CD4-positive, alpha-beta T cell (primary cell): ENCODE results near the gene TXNRD2. TPM values are rescaled to one million over a fixed set of nuclear protein-coding genes. Genes with fewer than 3 reads are reported as not detected.

ENCODE experiments used
- ATAC-seq: fragments of 200-7000 bp; cut with Tn5 transposase; one replicate; pipeline ENCODE4 v1.10.0; 2022; ENCODE audit warnings: mild to moderate bottlenecking; ENCODE audit not compliant: poor library complexity
- CTCF ChIA-PET: fragments of 350-600 bp; sonication (Branson Sonifier 250); formaldehyde crosslinking; loops from one replicate; lab custom pipeline; 2021; ENCODE audit warnings: antibody characterized with exemption, inconsistent platforms; lab: Charles Lee
- POLR2A ChIA-PET: fragments of 350-600 bp; sonication (Branson Sonifier 250); formaldehyde crosslinking; loops from one replicate; lab custom pipeline; 2021; ENCODE audit warnings: antibody characterized with exemption, inconsistent platforms; lab: Charles Lee
- DNase-seq, 14 experiments: peaks; one replicate each; pipeline ENCODE4 v3.0.0-alpha.2; 2013 to 2020; ENCODE audit warnings: mixed read lengths in 2 of 14
- H3K27ac ChIP-seq, 2 donors: one replicate each; pipeline versions ENCODE4 v1.5.1 to v1.7.0; 2013; ENCODE audit warnings: low read length in 2 of 2, low read depth in 1 of 2, mild to moderate bottlenecking in 1 of 2
- H3K27me3 ChIP-seq, 2 experiments: 1 replicate in 1 of 2; 2 replicates in 1 of 2; pipeline versions ENCODE4 v1.6.1 to v1.7.0; 2013; ENCODE audit warnings: low read length in 2 of 2, control low read depth in 1 of 2, mild to moderate bottlenecking in 1 of 2, moderate library complexity in 1 of 2; ENCODE audit not compliant: insufficient read depth in 2 of 2, control insufficient read depth in 1 of 2
- H3K36me3 ChIP-seq: one replicate; pipeline ENCODE4 v1.6.1; 2013; ENCODE audit warnings: low read length, control low read depth; ENCODE audit not compliant: insufficient read depth
- H3K4me1 ChIP-seq: one replicate; pipeline ENCODE4 v1.6.1; 2013; ENCODE audit warnings: low read length, control low read depth; ENCODE audit not compliant: insufficient read depth
- H3K4me3 ChIP-seq: one replicate; pipeline ENCODE4 v1.5.1; 2013; ENCODE audit warnings: mild to moderate bottlenecking, low read length, moderate library complexity
- H3K9me3 ChIP-seq, 2 experiments: 1 replicate in 1 of 2; 2 replicates in 1 of 2; pipeline versions ENCODE4 v1.6.1 to v1.7.0; 2013; ENCODE audit warnings: low read length in 2 of 2, mild to moderate bottlenecking in 2 of 2, control low read depth in 1 of 2, moderate library complexity in 1 of 2; ENCODE audit not compliant: control insufficient read depth in 1 of 2, insufficient read depth in 1 of 2
- H3K27ac Mint-ChIP-seq: one replicate; pipeline ENCODE4 v1.8.0; 2020; ENCODE audit warnings: mixed read lengths
- H3K27me3 Mint-ChIP-seq: one replicate; pipeline ENCODE4 v1.8.0; 2021; ENCODE audit warnings: mixed read lengths
- H3K36me3 Mint-ChIP-seq: one replicate; pipeline ENCODE4 v1.8.0; 2021; ENCODE audit warnings: low read depth, mixed read lengths
- H3K4me1 Mint-ChIP-seq: one replicate; pipeline ENCODE4 v1.8.0; 2021; ENCODE audit warnings: low read depth, mixed read lengths
- H3K4me3 Mint-ChIP-seq: one replicate; pipeline ENCODE4 v1.8.0; 2020; ENCODE audit warnings: mild to moderate bottlenecking, mixed read lengths
- H3K9me3 Mint-ChIP-seq: one replicate; pipeline ENCODE4 v1.8.0; 2020; ENCODE audit warnings: mixed read lengths
- CTCF ChIP-seq: fragments of 200-600 bp; IDR thresholded peaks from one replicate; pipeline ENCODE4 v1.8.0; 2022; ENCODE audit warnings: antibody characterized with exemption, mild to moderate bottlenecking
- intact Hi-C, 2 experiments: fragments of 100-400 bp; cut with DNase I in 1 of 2; cut with micrococcal nuclease in 1 of 2; formaldehyde crosslinking; loops; one replicate each; pipeline versions ENCODE4 v1.15.1 to v1.9.0; 2023 to 2025; cut with DNase I, micrococcal nuclease
- total RNA-seq, 174 experiments: library from RNA in 2 of 174; stranded (reverse) in 2 of 174; gene quantifications; one replicate each; pipeline ENCODE4 v1.2.3 and lab custom pipeline; 2021 to 2026

TXNRD2 gene
- total RNA-seq, 2 experiments from 2014 or later, result 18.6 to 19.5 TPM

- no peaks in the 10 kb centered on the region for H3K27me3 ChIP-seq
- intact Hi-C loops, result no loop called here
- peaks cover 7% of the 10 kb centered on the region for H3K4me1 ChIP-seq
- H3K36me3 ChIP-seq, result peaks cover 55% of the 10 kb centered on the region
- no peak for TF ChIP-seq CTCF
- no peak overlapping the region for H3K27ac ChIP-seq
- Mint-ChIP-seq H3K36me3 (peaks cover 67% of the 10 kb centered on the region), H3K27ac (no peak overlapping the region), H3K9me3 (no peaks in the 10 kb centered on the region), H3K27me3 (no peaks in the 10 kb centered on the region), H3K4me1 (peaks cover 14% of the 10 kb centered on the region), H3K4me3 (no peak overlapping the region)
- ATAC-seq (no peak), DNase-seq (no peak)
- CTCF ChIA-PET, result interaction anchor here (0.6 to 4.7 kb wide), 3 partner anchors 157 to 192 kb away, joined by 4 to 69 read pairs (median 5); no protein-coding TSS in a partner anchor
- peaks cover 0 to 5% of the 10 kb centered on the region in 2 experiments for H3K9me3 ChIP-seq
- no peak overlapping the region for H3K4me3 ChIP-seq
- POLR2A ChIA-PET, result interaction anchor here (1.2 kb wide), 2 partner anchors 81 to 183 kb away, joined by 3 to 4 read pairs; no protein-coding TSS in a partner anchor
Observed at GRCh38 chr22:19913337-19913936, 28.2 kb downstream of the TXNRD2 start.

GRCh38 chr22:19912271-19912999 is 29.2 kb downstream of the TXNRD2 start:
- H3K4me1 Mint-ChIP-seq, result peaks cover 14% of the 10 kb centered on the region
- TF ChIP-seq CTCF, result no peak
- intact Hi-C loops, result no loop called here
- no peak overlapping the region for H3K4me3 Mint-ChIP-seq
- Histone ChIP-seq H3K27me3 (no peaks in the 10 kb centered on the region), H3K36me3 (peaks cover 49% of the 10 kb centered on the region), H3K4me3 (no peak overlapping the region), H3K27ac (no peak overlapping the region), H3K9me3 (peaks cover 0 to 5% of the 10 kb centered on the region in 2 experiments), H3K4me1 (peaks cover 7% of the 10 kb centered on the region)
- no peak overlapping the region for H3K27ac Mint-ChIP-seq
- ChIA-PET POLR2A (no interaction called here), CTCF (interaction anchor here (0.6 to 4.7 kb wide), 4 partner anchors 156 to 191 kb away, joined by 4 to 69 read pairs (median 12); no protein-coding TSS in a partner anchor)
- H3K36me3 Mint-ChIP-seq, result peaks cover 61% of the 10 kb centered on the region
- no peaks in the 10 kb centered on the region for H3K27me3 Mint-ChIP-seq
- no peaks in the 10 kb centered on the region for H3K9me3 Mint-ChIP-seq
- ATAC-seq (no peak), DNase-seq (no peak)

GRCh38 chr22:19911540-19912270 is 29.9 kb downstream of the TXNRD2 start:
- ChIA-PET POLR2A (interaction anchor here (0.9 kb wide), 1 partner anchor 181 kb away, joined by 3 read pairs; no protein-coding TSS in a partner anchor), CTCF (interaction anchor here (2.6 to 4.7 kb wide), 2 partner anchors 155 to 181 kb away, joined by 20 to 69 read pairs; no protein-coding TSS in a partner anchor)
- H3K27me3 ChIP-seq, result no peaks in the 10 kb centered on the region
- H3K4me1 ChIP-seq, result peaks cover 7% of the 10 kb centered on the region
- no peak overlapping the region for H3K27ac Mint-ChIP-seq
- peaks cover 14% of the 10 kb centered on the region for H3K4me1 Mint-ChIP-seq
- no peaks in the 10 kb centered on the region for H3K9me3 Mint-ChIP-seq
- no peak for TF ChIP-seq CTCF
- peaks cover 44% of the 10 kb centered on the region for H3K36me3 ChIP-seq
- ATAC-seq, result no peak
- peaks cover 0 to 5% of the 10 kb centered on the region in 2 experiments for H3K9me3 ChIP-seq
- no peak overlapping the region for H3K4me3 ChIP-seq
- H3K27me3 Mint-ChIP-seq, result no peaks in the 10 kb centered on the region
- no peak overlapping the region for H3K27ac ChIP-seq
- H3K36me3 Mint-ChIP-seq, result peaks cover 58% of the 10 kb centered on the region
- intact Hi-C loops, result loop anchor here in 1 of 2 experiments (2.0 kb wide), 1 partner anchor 35 kb away; no protein-coding TSS in a partner anchor
- DNase-seq, result no peak
- H3K4me3 Mint-ChIP-seq, result no peak overlapping the region
